OCI-LY3 (cell line): ENCODE measurements around the gene CAMK1D.
"Not testable (repeated sequence)": the region's sequence is repeated elsewhere in the genome, so short reads cannot be mapped to it uniquely, and the experiment has no call there.

Experiments used
- CTCF ChIP-seq: fragments of 200-600, 300-600 bp; sonication (generic); IDR thresholded peaks from 2 replicates; pipeline ENCODE4 v1.5.1; 2014; ENCODE audit warnings: antibody characterized with exemption, low read length, low read depth
- EZH2phosphoT487 ChIP-seq: fragments of 200-600 bp; shearing (Covaris generic); IDR thresholded peaks from 2 replicates; pipeline ENCODE4 v1.6.1; 2018; ENCODE audit warnings: antibody characterized with exemption, mixed run types, low read depth

DNA sequence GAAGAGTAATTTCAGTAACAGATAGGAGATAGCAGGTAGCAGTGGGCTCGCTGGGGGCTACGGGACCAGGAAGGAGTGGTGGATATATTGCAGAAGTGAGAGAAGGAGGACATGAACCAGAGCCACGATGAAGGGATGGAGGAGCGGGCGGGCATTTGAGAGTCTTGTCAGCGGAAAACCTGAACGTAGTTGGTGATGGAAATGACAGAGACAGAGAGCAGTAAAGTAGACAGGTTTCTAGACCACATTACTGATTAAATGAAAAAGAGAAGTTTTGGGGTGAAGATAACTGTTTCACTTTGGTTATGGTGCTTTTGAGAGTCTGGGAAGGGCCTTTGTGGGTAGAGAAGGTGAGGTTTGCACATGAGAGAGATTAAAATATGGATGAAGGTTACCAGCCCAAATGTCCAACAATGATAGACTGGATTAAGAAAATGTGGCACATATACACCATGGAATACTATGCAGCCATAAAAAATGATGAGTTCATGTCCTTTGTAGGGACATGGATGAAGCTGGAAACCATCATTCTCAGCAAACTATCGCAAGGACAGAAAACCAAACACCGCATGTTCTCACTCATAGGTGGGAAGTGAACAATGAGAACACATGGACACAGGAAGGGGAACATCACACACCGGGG, 196.9 kb downstream of the CAMK1D start:
- not testable (repeated sequence) for TF ChIP-seq CTCF, EZH2phosphoT487
